ENCODE data around the gene TMEM132C.
"Not testable (repeated sequence)": the region's sequence is repeated elsewhere in the genome, so short reads cannot be mapped to it uniquely, and the experiment has no call there.

TMEM132C gene

GRCh38 chr12:128483526-128484255, 216.7 kb downstream of the TMEM132C start:
- no peak for DNase-seq (ENCODE audit: low spot score)

- DNase-seq (ENCODE audit: low spot score): not testable (repeated sequence)
Observed at GRCh38 chr12:128497376-128497775, 230.4 kb downstream of the TMEM132C start.

- no peak for DNase-seq (ENCODE audit: low spot score)
Observed at GRCh38 chr12:128507470-128507869, 240.5 kb downstream of the TMEM132C start.

- no peak for DNase-seq (ENCODE audit: low spot score)
Observed at GRCh38 chr12:128509170-128509569, 242.2 kb downstream of the TMEM132C start.

- no peak for DNase-seq (ENCODE audit: low spot score)
Observed at GRCh38 chr12:128510511-128510910, 243.5 kb downstream of the TMEM132C start.

- no peak for DNase-seq (ENCODE audit: low spot score)
Observed at GRCh38 chr12:128513331-128513730, 246.4 kb downstream of the TMEM132C start.

GRCh38 chr12:128513831-128514230, 246.9 kb downstream of the TMEM132C start:
- DNase-seq (ENCODE audit: low spot score): no peak

- no peak for DNase-seq (ENCODE audit: low spot score)
Observed at GRCh38 chr12:128518644-128519043, 251.7 kb downstream of the TMEM132C start.

- DNase-seq (ENCODE audit: low spot score): no peak
Observed at GRCh38 chr12:128519426-128519825, 252.5 kb downstream of the TMEM132C start.

GRCh38 chr12:128521981-128522380, 255.0 kb downstream of the TMEM132C start:
- DNase-seq (ENCODE audit: low spot score): no peak

GRCh38 chr12:128524439-128524838, 257.5 kb downstream of the TMEM132C start:
- DNase-seq (ENCODE audit: low spot score): no peak

- DNase-seq (ENCODE audit: low spot score): peak; percentile 1
Observed at GRCh38 chr12:128531170-128531569, 264.2 kb downstream of the TMEM132C start.

- no peak for DNase-seq (ENCODE audit: low spot score)
Observed at GRCh38 chr12:128534906-128535305, 267.9 kb downstream of the TMEM132C start.

GRCh38 chr12:128536810-128537209, 269.8 kb downstream of the TMEM132C start:
- DNase-seq (ENCODE audit: low spot score): no peak

- DNase-seq (ENCODE audit: low spot score): no peak
Observed at GRCh38 chr12:128537668-128538067, 270.7 kb downstream of the TMEM132C start.

- DNase-seq (ENCODE audit: low spot score): no peak
Observed at GRCh38 chr12:128542844-128543243, 275.9 kb downstream of the TMEM132C start.

- no peak for DNase-seq (ENCODE audit: low spot score)
Observed at GRCh38 chr12:128543460-128543859, 276.5 kb downstream of the TMEM132C start.

GRCh38 chr12:128543971-128544370, 277.0 kb downstream of the TMEM132C start:
- no peak for DNase-seq (ENCODE audit: low spot score)

GRCh38 chr12:128548949-128549348, 282.0 kb downstream of the TMEM132C start:
- no peak for DNase-seq (ENCODE audit: low spot score)

- DNase-seq (ENCODE audit: low spot score): no peak
Observed at GRCh38 chr12:128549601-128550218, 282.7 kb downstream of the TMEM132C start.

GRCh38 chr12:128551266-128551665, 284.3 kb downstream of the TMEM132C start:
- no peak for DNase-seq (ENCODE audit: low spot score)

- no peak for DNase-seq (ENCODE audit: low spot score)
Observed at GRCh38 chr12:128554546-128555304, 287.8 kb downstream of the TMEM132C start.

GRCh38 chr12:128557231-128557630, 290.3 kb downstream of the TMEM132C start:
- DNase-seq (ENCODE audit: low spot score): no peak

All from RKO (cell line).